B cell (primary cell): Measurements from ENCODE around the gene ST6GAL1.

Experiments used
- EZH2 ChIP-seq: IDR thresholded peaks from 2 replicates; pipeline ENCODE4 v1.6.1; 2012; ENCODE audit warnings: borderline replicate concordance, low read depth, mild to moderate bottlenecking, moderate library complexity, low read length; ENCODE audit not compliant: insufficient read depth, poor library complexity, severe bottlenecking
- TF ChIP-seq, protein P1 (sequence below): fragments of 200-600 bp; IDR thresholded peaks from one replicate; pipeline ENCODE4 v1.8.0; 2022; ENCODE audit warnings: antibody characterized with exemption, mild to moderate bottlenecking

DNA sequence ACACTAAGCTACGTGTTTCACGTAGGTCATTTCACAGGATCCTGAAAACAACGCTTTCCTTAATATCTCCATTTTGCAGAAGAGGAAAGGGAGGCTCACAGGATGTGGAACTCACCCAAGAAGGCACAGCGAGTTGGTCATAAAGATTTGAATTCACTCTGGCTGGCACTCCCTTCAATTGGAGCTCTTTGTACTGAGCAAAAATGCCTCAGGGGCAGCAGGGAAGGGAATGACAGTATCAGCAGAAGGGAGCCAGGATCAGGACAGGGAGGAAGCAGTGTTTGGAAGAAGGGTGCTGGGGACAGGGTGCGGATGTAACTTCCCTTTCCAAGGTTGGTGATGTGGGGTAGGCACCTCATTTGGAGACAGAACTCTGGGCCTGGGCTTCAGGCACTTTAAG, 1.1 kb upstream of the ST6GAL1 start:
- TF ChIP-seq, protein P1, sequence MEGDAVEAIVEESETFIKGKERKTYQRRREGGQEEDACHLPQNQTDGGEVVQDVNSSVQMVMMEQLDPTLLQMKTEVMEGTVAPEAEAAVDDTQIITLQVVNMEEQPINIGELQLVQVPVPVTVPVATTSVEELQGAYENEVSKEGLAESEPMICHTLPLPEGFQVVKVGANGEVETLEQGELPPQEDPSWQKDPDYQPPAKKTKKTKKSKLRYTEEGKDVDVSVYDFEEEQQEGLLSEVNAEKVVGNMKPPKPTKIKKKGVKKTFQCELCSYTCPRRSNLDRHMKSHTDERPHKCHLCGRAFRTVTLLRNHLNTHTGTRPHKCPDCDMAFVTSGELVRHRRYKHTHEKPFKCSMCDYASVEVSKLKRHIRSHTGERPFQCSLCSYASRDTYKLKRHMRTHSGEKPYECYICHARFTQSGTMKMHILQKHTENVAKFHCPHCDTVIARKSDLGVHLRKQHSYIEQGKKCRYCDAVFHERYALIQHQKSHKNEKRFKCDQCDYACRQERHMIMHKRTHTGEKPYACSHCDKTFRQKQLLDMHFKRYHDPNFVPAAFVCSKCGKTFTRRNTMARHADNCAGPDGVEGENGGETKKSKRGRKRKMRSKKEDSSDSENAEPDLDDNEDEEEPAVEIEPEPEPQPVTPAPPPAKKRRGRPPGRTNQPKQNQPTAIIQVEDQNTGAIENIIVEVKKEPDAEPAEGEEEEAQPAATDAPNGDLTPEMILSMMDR: no peak
- TF ChIP-seq EZH2: no peak
